22Rv1 (cell line): ENCODE data around the gene ZBTB7C.

Experiments
- CTCF ChIP-seq: fragments of 450-650 bp; IDR thresholded peaks from 2 replicates; pipeline ENCODE4 v1.5.1; 2017; ENCODE audit warnings: mild to moderate bottlenecking
- ZFX ChIP-seq: fragments of 450-650 bp; IDR thresholded peaks from 2 replicates; pipeline ENCODE4 v1.6.1; 2017; ENCODE audit warnings: antibody characterized with exemption, borderline replicate concordance

- no peak for TF ChIP-seq CTCF
- no peak for TF ChIP-seq ZFX
These were observed 376.1 kb downstream of the ZBTB7C start for GRCh38 chr18:48032876-48033789.
